Endometrial microvascular endothelial cells (primary cell): Measurements from ENCODE around the gene STH. TPM values are rescaled to one million over a fixed set of nuclear protein-coding genes. Genes with fewer than 3 reads are reported as not detected.

Experiments
- in situ Hi-C: cut with HindIII; loops from 2 replicates; pipeline ENCODE4 v1.10.0; 2017; ENCODE audit warnings: low sequenced_read_pairs, low pct_unique_long_range_greater_than_20kb; ENCODE audit errors: inconsistent ontology term
- total RNA-seq: library from RNA; depleted of rRNA; stranded (reverse); fragments of >200 nt; gene quantifications from one replicate; pipeline ENCODE4 v1.2.3, GENCODE V29; 2015; ENCODE audit errors: inconsistent ontology term

Gene STH
- total RNA-seq, 1 donor from 2014 or later: not detected

DNA sequence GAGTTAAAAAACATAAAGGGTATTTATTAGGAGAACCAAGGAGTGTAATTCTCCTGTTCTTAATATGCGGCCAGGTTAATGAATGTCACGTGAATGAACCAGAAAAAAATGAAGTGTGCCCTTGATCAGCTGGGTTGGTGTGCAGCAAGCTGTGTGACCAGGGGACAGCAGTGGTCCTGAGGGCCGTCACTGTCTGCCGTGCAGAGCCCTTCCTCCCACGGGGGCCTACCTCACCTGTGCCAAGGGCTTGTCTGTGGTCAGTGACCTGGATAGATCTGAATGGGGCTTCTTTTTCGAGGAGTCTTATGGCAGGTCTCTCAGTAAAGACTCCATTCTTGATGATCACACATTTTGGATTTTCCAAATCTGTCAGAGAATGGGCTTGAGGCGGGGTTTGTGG, 17.7 kb upstream of the STH start:
- in situ Hi-C loops: no loop called here

DNA sequence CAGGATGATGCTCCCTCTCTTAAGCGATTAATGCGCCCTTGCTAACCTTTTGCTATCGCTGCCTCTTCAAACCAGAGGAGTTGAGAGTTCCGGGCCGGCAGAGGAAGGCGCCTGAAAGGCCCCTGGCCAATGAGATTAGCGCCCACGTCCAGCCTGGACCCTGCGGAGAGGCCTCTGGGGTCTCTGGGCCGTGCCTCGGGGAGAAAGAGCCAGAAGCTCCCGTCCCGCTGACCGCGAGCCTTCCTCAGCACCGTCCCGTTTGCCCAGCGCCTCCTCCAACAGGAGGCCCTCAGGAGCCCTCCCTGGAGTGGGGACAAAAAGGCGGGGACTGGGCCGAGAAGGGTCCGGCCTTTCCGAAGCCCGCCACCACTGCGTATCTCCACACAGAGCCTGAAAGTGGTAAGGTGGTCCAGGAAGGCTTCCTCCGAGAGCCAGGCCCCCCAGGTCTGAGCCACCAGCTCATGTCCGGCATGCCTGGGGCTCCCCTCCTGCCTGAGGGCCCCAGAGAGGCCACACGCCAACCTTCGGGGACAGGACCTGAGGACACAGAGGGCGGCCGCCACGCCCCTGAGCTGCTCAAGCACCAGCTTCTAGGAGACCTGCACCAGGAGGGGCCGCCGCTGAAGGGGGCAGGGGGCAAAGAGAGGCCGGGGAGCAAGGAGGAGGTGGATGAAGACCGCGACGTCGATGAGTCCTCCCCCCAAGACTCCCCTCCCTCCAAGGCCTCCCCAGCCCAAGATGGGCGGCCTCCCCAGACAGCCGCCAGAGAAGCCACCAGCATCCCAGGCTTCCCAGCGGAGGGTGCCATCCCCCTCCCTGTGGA, 16.0 kb upstream of the STH start:
- in situ Hi-C loops: no loop called here

DNA sequence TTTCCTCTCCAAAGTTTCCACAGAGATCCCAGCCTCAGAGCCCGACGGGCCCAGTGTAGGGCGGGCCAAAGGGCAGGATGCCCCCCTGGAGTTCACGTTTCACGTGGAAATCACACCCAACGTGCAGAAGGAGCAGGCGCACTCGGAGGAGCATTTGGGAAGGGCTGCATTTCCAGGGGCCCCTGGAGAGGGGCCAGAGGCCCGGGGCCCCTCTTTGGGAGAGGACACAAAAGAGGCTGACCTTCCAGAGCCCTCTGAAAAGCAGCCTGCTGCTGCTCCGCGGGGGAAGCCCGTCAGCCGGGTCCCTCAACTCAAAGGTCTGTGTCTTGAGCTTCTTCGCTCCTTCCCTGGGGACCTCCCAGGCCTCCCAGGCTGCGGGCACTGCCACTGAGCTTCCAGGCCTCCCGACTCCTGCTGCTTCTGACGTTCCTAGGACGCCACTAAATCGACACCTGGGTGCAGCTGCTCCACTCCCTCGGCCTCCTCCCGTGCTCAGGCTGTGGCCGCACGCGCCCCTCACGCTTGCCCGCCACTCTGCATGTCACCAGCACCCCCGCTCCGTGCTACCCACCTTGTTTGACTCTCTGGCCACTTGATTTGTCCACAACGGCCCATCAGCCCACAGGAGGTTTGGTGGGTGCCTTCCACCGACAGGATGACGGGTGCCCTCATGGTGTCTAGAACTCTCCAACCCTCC, 15.3 kb upstream of the STH start:
- in situ Hi-C loops: no loop called here

DNA sequence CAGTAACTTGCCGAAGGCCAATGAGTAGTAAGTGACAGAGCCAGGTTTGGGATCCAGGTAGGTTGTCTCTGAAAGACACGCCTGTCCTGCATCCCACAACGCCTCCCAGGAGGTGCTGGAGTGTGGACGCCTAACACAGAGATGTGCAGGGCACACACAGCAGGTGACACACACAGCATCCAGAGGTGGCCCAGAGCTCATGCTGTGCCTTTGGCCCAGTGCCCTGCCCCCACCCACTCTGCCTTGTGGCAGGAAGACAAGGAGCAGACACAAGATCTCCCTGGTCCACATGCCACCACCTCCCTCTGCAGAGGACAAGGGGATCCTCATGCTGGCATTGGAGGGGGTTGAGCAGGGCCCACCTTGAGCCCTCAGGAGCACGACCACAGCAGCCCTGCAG, 14.7 kb upstream of the STH start:
- in situ Hi-C loops: no loop called here

DNA sequence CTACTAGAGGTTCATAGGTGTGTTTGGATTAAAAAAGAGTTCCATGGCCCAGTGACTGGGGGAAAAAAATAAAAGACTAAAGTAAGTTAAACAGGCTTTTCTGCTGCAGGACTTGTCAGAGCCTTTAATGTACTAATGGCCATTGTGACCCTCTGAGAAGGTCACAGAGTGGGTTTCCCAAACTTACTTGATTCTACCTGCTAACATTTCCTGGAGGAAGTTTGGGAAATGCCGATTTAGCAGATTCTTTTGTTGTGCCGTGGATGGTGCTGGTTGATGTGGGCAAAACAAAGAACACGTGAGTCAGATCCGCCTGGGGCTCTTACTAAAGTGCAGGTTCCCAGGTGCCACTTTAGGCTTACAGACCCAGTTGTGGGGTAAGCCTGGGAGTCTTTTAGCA, 13.6 kb upstream of the STH start:
- in situ Hi-C loops: no loop called here

DNA sequence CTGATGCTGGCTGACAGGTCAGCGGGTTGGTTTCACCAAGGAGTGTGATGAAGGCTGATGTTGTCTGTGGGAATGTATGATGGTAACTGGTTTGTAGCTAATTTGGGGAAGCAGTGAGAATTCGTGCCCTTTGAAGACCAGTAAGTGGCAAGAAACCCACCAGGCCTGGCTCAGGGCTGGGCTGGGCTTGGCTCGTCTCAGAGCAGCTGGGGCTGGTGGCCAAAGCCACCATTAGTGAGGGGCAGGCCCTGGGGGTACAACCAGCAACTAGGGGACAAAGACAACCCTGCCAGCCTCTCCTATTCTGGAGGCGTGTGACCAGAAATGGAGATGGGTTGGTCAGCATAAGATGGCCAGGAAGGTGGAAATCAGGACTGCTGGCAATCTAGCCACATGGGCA, 13.0 kb upstream of the STH start:
- in situ Hi-C loops: no loop called here

DNA sequence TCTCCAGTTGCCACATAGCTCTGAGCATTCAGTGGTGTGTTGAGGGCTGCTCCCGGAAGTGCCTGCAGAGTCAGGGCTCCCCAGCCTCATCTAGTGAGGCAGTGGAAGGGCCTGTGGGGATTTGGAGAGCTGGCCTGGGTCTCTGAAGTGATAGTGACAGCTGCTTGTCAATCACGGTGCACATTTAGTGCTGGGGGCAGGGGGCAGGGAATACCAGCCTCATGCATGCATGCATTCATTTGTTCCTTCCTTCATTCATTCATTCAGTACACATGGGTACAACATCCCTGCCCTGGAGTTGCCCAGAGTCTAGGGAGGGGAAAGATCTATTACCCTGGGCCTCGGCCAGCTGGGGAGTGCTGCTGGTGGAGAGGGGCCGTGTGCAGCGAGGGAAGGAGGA, 11.3 kb upstream of the STH start:
- in situ Hi-C loops: no loop called here

DNA sequence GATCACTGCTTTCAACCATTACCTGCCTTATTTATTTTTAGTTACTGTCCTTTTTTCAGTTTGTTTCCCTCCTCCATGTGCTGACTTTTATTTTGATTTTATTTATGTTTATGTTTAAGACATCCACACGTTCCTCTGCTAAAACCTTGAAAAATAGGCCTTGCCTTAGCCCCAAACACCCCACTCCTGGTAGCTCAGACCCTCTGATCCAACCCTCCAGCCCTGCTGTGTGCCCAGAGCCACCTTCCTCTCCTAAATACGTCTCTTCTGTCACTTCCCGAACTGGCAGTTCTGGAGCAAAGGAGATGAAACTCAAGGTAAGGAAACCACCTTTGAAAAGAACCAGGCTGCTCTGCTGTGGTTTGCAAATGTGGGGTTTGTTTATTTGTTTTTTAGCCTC, 9.3 kb upstream of the STH start:
- in situ Hi-C loops: no loop called here

DNA sequence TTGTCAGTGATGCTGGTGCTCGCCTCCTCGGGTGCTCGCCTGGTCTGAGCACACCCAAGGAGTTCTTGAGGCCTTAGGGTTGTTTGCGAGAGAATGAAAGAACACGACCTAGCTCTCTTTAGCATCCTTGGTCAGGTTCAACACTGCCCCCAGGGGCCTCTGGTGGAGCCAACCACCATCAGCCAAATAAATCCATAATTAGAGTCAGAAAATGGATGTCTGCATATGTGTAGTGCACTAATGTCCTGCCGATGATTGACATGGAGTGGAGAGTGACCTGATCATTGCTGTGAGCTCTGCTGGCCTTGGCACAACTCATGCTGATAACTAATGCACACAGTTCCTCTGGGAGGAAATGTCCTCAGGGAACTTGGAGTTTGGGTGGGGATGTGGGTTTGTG, 8.2 kb upstream of the STH start:
- in situ Hi-C loops: no loop called here

DNA sequence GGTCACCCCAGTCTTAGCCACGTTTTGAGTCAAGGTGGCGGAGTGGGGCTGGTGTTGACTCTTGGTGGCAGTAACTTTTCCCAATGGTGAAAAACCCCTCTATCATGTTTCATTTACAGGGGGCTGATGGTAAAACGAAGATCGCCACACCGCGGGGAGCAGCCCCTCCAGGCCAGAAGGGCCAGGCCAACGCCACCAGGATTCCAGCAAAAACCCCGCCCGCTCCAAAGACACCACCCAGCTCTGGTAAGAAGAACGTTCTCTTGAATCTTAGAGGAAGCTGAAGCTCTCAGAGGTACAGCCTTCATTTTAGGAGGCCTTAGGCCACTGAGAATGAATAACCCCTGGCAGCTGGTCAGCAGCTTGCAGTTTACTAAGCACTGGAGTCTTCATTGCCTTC, 7.7 kb upstream of the STH start:
- in situ Hi-C loops: no loop called here

DNA sequence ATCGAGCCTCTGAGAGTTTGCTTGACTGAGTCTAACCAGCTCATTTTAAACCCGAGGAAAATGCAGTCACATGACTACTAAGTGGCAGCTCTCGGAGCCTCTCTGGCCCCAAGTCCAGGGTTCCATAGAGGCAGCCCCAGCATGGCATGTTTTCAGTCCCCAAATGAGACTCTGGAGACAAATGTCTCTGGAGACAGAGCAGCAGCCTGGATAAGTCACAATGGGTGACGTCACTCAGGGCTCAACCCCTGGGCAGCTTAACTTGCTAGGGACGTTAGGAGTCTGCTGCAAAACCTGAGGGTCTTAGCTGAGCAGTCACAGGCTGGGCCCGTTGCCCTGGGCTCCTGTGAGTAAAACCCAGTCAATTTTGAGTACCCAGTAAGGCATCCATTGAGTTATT, 6.9 kb upstream of the STH start:
- in situ Hi-C loops: no loop called here

DNA sequence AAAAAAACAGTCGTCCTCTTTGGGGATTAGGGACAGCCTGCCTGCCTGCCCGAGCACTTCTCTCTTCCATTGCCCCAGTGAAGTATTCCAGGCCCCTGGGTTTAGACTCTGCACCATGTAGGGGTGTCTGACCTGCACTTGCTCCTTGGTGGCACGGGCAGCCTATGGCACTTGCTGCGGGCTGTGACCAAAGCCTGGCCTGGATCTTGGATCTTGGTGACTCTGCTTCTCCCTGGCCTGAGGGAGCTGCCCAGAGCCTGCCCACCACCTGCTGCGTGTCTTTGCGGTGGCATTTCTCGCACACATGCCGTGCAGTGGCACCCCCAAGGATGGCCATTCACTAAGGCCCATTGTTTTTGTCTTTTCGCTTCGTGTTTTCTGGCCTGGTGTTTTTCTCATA, 6.1 kb upstream of the STH start:
- in situ Hi-C loops: no loop called here

DNA sequence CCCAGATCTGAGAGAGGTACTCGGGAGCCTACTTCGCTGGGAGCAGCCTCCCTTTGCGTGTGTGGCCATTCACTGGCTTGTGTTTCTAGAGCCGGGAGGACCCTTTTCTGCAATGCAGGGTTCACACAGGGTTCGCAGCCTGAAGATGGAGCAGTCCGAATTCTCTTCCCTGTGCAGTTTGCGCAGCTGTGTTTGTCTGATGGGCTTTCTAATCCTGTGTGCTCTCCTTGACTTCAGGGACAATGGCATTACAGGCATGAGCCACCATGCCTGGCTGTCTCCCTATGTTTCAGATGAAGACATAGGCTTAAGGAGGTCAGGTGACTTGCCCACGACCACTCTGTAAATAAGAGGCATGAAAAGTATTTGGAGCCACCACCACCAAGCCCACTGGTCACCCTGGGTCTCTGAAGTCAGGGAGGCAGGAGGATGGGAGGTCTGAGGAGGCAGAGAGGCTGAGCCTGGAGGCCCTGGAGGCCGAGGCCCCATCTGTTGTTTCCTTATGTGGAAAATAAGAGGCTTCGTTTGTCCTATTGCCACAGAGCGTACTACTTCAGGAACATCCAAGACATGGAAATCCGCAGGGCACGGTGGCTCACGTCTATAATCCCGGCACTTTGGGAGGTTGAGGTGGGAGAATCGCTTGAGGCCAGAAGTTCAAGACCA, 5.0 kb upstream of the STH start:
- in situ Hi-C loops: no loop called here

DNA sequence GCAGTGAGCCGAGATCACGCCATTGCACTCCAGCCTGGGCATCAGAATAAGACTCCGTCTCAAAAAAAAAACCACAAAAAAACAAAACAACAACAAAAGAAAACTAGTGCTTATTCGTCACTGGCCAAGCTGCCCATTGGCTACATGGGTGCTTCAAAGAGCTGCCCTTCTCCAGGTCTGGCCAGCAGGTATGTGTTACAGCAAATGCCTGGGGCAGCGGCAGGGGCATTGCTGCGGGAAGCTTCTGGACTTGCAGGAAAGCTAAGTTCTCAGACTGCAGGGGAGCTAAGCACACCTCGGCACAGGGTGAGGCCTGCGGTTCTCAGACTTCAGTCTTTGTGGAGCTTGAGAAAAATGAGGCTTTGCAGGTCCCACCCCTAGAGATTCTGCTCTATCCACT, 4.1 kb upstream of the STH start:
- in situ Hi-C loops: no loop called here

DNA sequence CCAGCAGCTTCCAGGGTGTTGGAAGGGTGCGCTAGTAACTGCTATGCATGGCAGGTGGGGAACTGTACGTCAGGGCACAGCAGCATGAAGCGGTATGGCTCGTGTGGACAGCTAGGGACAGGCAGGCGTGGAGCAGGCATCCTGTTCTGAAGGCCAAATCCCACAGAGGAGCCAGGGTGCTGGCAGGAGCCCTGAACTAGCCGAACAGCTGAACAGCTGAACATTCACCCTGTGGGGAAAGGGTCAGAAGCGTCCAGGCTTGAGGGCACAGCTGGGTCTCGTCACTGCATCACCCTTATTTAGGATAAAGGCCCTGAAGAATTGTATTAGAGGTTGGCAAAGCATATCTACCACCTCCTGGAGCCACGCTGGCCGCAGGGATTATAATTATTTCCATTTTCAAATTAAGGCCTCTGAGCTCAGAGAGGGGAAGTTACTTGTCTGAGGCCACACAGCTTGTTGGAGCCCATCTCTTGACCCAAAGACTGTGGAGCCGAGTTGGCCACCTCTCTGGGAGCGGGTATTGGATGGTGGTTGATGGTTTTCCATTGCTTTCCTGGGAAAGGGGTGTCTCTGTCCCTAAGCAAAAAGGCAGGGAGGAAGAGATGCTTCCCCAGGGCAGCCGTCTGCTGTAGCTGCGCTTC, 3.3 kb upstream of the STH start:
- in situ Hi-C loops: no loop called here

DNA sequence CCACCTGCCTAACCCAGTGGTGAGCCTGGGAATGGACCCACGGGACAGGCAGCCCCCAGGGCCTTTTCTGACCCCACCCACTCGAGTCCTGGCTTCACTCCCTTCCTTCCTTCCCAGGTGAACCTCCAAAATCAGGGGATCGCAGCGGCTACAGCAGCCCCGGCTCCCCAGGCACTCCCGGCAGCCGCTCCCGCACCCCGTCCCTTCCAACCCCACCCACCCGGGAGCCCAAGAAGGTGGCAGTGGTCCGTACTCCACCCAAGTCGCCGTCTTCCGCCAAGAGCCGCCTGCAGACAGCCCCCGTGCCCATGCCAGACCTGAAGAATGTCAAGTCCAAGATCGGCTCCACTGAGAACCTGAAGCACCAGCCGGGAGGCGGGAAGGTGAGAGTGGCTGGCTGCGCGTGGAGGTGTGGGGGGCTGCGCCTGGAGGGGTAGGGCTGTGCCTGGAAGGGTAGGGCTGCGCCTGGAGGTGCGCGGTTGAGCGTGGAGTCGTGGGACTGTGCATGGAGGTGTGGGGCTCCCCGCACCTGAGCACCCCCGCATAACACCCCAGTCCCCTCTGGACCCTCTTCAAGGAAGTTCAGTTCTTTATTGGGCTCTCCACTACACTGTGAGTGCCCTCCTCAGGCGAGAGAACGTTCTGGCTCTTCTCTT, 2.6 kb upstream of the STH start:
- in situ Hi-C loops: no loop called here

DNA sequence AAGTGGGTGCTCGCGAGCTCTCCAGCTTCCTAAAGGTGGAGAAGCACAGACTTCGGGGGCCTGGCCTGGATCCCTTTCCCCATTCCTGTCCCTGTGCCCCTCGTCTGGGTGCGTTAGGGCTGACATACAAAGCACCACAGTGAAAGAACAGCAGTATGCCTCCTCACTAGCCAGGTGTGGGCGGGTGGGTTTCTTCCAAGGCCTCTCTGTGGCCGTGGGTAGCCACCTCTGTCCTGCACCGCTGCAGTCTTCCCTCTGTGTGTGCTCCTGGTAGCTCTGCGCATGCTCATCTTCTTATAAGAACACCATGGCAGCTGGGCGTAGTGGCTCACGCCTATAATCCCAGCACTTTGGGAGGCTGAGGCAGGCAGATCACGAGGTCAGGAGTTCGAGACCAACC, 1.9 kb upstream of the STH start:
- in situ Hi-C loops: no loop called here

DNA sequence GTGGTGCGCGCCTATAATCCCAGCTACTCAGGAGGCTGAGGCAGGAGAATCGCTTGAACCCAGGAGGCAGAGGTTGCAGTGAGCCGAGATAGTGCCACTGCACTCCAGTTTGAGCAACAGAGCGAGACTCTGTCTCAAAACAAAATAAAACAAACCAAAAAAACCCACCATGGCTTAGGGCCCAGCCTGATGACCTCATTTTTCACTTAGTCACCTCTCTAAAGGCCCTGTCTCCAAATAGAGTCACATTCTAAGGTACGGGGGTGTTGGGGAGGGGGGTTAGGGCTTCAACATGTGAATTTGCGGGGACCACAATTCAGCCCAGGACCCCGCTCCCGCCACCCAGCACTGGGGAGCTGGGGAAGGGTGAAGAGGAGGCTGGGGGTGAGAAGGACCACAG, 1.4 kb upstream of the STH start:
- in situ Hi-C loops: no loop called here

DNA sequence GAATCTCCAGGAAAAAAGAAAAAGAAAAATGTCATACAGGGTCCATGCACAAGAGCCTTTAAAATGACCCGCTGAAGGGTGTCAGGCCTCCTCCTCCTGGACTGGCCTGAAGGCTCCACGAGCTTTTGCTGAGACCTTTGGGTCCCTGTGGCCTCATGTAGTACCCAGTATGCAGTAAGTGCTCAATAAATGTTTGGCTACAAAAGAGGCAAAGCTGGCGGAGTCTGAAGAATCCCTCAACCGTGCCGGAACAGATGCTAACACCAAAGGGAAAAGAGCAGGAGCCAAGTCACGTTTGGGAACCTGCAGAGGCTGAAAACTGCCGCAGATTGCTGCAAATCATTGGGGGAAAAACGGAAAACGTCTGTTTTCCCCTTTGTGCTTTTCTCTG, 845 bp downstream of the STH start:
- in situ Hi-C loops: no loop called here
